Measurements from ENCODE around the gene EP400.

- TF ChIP-seq POLR2AphosphoS5 (IDR thresholded peaks at IDR 0.05; ENCODE audit: low read depth, low read length): no peak
- no peak for TF ChIP-seq POLR2A (IDR thresholded peaks at IDR 0.05; ENCODE audit: low read depth, low read length)
These were observed 25.5 kb downstream of the EP400 start for GRCh38 chr12:131975228-131975627.

All from GM12891 (cell line).